GM19023 (cell line): ENCODE measurements around the gene ANO2.
"Not testable (repeated sequence)": the region's sequence is repeated elsewhere in the genome, so short reads cannot be mapped to it uniquely, and the experiment has no call there.

Experiments used
- ATAC-seq: cut with Tn5 transposase; IDR thresholded peaks from one replicate; pipeline ENCODE4 v1.9.1; 2021; ENCODE audit warnings: mild to moderate bottlenecking, moderate library complexity; ENCODE audit not compliant: unreplicated experiment

ANO2 gene

DNA sequence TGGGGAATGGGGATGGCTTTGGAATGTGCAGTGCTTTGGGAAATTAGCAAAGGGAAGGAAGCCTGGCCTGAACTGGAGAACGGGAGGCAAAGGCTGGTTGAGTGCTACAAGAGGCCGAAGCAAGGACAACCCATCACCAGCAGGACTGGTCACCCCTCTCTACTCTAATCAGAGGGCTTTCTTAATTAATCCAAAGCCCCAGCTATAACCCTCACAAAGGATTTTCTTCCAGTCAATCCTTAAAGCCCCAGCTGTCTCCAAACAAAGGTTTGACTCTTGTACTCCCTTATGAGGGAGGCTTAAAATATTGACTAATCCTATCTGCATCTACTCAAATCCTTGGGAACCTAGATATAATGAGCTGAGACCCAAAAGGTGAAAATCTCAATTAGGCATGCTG lies 256.8 kb downstream of the ANO2 start:
- ATAC-seq, result no peak

DNA sequence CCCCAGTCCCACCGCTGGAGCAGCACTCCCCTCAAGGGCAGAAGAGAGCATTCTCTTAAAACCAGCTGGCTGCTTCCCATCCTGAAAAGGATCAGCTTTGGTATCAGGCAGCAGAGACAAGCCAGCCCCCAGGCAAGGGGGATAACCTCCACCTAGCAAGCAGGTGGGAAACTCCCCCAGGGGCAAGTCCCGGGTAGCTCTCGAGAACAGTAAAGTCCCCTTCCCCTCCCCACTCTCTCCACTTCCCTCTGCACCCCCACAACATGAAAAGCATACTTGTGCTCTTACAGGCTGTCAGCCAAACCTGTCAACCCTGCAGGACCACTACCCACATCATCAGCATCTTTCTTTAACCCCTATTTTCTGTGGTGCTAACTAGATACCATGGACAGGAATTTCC lies 259.1 kb downstream of the ANO2 start:
- ATAC-seq, result no peak

DNA sequence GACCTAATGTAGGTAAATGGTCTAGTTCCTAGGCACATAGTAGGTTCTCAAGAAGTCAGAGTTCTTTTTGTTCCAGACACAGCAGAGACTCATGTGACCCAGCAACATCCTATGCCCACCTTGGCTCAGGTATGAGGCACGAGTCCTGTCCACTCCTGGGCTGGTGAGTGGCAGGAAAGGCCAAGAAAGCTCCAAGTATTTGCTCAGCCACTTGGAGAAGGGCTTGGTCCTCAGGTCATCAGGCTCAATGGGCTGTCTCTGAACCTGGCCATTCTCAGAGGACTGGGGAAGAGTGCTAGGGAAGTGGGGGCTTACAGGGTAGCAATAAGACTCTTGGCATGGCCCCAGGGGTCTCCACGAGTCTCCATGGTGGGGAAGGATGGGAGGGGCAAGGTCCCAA lies 260.1 kb downstream of the ANO2 start:
- ATAC-seq, result no peak

DNA sequence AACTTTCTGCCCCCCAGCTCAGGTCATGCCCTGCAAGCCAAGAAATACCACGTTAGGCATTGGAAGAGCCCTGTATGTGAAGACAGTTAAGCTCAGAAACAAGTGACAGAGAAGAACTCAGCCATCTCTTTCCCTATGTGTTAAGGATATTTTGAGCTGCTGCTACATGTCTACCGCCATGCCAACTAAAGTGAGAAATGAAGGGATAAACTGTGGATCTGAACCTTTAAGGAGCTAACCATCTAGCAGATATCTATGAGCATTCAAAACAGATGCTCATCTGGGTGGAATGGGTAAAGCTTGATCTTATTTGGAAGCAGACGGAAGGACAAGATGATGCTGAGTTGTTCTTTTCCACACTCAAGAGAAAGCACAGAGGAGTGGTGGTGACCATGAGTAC lies 262.5 kb downstream of the ANO2 start:
- no peak for ATAC-seq

DNA sequence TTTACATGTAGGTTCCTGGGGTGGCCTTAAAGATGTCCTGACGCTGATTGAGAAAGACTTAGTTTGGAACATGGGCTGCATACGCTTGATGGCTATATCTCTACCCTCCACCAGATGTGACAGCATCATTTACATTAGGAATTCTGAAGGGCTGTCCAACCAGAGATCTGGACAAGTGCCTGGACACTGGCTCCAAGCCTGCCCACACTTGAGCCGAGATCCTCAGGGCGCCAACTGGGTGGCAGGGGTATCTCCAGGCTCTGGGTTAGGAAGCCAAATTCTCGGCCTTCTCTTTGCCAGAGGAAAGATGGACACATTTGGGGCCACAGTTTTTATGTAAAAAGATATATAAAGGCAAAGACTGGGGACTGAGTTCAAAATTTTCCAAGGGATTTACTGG lies 266.9 kb downstream of the ANO2 start:
- no peak for ATAC-seq

DNA sequence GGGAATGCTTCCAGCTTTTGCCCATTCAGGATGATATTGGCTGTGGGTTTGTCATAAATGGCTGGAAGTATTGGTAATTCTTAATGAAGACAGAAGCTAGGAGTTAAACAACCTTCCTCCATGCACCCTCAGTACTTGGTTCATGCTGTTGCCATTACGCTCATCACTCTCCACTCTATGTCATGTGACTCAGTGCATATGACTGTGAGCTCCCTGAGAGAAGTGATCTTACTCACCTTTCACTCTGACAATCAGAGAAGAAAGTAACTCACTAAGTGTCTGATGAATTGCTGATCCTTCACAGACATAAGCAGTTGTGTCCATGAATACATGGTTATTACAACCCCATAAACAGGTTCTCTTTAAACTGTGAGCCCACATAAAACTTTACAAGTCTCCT lies 275.4 kb downstream of the ANO2 start:
- ATAC-seq, result not testable (repeated sequence)

DNA sequence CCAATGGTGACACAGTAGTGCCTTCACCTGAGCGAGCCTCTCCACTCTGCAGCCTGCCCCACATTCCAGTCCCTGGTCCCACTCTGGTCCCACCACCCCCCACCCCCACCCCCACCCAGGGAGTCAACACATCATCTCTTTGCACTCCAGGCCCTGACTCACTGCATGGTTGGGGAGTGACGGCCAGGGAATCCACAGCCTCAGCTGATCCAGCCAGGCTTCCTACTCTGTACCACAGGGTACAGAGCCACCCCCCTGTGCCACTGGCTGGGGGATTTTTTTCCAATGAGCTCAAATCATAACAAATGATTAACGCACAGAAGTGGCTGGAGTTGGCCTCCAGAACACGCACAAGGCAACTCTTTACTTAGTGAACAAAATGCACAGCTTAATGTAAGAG lies 279.4 kb downstream of the ANO2 start:
- ATAC-seq, result no peak

DNA sequence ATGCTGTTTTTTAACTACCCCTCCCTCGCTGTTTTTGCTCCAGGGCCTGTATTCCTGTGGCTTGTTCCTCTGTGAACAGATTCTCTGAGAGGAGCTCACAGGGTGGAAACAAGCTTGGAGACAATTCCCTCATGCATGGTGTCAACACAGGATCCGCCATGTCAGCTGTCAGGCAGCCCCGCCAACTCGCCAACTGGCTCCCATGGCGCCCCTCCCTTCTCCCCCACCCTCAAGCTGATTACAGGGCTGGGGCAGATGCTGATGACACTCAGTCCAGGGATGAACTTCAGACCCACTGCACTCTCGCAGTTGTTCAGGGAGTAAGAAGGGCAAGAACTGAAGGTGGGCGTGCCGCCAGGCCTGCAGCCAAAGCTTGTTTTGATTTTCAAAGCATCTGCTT lies 283.2 kb downstream of the ANO2 start:
- ATAC-seq, result no peak

DNA sequence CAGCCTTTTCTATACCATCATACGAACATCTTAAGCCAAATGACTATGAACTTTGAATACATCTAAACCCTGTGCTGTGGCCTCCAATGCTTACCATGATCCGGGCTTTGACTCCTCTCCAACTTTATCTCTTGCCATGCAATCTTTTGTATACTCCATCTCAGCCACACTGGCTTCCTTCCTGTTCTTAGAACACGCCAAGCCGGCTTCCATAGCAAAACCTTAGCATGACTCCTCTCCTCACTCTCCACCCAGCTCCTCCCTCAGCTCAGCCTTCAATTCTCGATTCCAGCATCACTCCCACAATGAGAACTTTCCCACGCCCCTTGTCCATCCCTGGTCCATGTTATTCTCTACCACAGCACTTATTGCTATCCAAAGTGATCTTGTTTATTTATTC lies 284.8 kb downstream of the ANO2 start:
- no peak for ATAC-seq

DNA sequence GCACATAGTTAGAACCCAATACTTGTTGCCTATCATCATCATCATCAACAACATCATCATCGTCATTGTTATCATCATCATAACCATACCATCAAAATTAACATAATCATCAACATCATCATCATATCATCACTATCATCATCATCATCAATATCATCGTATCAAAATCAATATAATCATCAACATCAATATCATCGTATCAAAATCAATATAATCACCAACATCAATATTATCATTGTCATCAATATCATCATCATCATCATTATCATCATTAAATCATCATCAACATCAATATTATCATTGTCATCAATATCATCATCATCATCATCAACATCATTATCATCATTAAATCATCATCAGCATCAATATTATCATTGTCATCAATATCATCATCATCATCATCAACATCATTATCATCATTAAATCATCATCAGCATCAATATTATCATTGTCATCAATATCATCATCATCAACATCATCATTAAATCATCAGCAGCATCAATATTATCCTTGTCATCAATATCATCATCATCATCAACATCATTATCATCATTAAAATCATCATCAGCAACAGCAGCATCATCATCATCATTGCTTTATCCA lies 286.6 kb downstream of the ANO2 start:
- ATAC-seq, result not testable (repeated sequence)

DNA sequence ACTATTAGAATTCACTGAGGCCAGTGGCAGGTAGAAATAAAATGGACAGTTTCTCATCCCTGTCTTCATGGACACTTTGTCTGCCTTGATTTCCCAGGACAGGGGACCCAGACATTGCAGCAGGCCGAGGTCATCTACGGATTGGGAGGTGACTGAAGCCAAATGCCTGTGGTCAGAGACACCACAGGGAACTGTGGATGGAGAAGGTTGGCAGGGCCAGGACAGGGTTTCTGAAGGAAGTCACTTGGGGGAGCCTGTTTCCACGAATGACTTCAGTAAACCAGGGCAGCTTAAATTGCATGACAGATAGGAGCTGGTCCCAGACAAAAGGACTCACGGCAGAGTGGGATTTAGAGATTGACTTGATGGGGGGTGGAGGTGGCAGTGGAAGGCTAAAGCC lies 288.2 kb downstream of the ANO2 start:
- ATAC-seq, result no peak

DNA sequence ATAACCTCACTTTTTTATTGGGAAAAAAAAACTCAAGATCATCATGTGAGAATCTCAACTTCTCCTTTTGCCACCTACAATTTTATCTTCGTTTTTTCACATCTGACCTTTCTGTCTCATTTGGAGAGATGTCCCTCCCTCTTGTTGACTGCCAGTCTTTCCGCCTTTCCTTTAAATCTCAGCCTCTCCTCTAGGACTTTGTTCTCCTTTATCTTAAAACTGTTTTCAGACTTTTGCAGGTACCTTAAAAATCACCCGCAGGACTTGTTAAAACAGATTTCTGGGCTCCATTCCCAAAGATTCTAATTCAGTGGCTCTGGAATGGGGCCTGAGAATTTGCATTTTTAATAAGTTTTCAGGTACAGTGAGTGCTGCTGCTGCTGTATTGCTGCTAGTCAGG lies 289.9 kb downstream of the ANO2 start:
- ATAC-seq, result no peak

DNA sequence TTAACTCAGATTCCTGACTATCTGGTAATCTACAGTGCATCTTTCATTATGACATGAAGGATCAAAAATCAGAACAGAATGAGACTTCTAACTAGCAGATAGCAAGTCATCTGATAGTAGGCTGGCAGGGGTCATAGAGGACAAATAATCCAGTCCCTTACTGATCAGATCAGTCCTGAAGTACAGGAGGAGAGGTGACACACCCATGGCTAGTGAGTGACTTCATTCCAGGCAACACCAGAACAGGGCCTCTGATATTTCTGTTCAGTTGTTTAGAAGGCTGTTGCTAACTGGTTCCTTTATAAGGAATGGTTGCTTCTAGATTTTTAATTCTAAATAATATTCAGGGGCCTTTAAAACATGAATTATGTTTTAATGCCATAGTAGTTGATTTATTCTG lies 291.0 kb downstream of the ANO2 start:
- no peak for ATAC-seq

DNA sequence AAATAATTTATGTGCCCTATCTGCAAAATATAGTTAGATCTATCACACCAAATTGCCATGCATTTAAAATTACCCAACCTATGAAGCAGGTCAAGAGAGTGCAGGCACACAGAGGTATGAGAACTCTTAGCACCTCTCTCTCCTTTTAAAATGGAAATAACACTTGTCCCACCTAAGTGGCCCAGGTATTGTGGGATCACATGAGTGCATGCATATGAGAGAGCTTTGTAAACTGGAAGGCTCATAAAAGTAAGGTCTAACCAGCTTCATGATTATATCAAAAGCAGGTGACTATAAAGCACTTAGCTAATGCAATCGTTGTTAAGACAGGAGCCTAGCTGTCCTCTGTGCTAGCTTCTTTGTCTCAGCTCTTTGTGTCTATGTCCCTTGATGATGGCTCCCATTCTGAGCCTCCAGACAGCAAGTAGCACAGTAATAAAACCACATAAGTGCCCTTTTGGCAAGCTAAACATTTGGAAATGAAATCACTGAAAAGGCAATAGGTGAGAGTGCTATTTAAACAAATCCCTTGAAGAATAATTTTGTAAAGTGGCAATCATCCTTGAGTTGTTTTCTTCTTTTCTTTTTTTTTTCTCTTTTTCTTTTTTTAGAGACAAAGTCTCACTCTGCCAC lies 294.1 kb downstream of the ANO2 start:
- ATAC-seq, result no peak

DNA sequence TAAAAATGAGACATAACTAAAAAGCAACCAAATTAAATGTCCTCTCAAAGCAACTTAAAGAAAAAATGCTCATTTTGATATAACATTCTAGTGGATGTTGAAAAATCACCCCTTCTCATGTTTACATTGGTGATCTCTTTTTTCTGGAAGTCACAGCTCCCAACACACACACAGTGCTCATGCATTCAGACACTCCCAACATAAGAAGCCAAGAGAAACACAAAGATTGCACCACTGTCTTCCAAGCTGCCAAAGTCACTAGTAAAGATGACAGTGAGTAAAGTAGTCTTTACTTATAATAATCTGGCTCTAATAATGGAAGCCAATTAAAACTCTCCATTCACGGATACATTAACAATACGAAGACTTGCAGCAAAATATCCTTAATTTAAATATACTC lies 294.8 kb downstream of the ANO2 start:
- no peak for ATAC-seq

DNA sequence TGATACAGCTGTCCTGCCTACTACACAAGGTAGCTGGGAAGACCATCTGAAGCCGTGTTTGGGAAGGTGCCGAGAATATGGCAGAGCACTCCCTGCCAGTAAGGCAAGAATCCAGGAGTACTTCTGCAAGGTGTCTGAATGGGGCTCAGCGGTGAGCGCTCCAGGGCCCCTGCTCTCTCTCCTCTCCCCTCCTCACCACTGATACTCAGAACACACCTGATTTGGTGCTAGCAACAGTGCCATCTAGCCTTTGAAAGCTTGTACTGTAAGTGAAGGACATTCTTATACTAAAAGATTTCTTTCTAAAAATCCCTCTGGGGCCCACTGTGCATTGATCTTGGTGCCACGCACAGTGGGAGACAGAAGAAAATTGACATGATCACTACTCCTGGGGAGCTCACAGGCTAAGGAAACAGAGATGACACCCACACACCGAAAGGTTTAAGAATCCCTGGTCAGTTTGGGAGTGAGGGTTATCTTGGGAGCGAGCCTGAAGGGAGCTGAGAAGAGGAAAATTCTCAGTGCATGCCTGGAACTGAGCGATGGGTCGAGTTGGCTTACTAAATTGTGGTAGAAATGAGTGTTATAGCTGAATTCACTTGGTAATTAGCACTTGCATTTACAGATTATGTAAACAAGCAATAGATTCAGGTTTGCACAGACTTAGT lies 296.2 kb downstream of the ANO2 start:
- no peak for ATAC-seq

DNA sequence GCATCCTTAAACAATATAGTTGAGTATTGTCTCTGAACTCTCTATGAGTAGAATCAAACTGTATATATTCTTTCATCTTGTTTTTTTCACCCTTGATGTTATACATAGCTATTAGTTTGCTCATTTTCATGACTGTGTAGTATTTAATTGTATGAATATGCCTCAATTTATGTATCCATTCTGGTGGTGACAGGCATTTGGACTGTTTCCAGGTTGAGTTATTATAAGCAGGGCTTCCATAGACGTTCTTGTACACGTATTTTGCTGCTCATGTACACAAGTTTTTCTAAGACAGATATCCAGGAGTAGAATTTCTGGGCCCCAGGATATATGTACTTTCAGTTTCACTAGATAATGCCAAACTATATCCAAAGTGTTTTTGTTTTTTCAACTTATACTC lies 301.8 kb downstream of the ANO2 start:
- ATAC-seq, result no peak

DNA sequence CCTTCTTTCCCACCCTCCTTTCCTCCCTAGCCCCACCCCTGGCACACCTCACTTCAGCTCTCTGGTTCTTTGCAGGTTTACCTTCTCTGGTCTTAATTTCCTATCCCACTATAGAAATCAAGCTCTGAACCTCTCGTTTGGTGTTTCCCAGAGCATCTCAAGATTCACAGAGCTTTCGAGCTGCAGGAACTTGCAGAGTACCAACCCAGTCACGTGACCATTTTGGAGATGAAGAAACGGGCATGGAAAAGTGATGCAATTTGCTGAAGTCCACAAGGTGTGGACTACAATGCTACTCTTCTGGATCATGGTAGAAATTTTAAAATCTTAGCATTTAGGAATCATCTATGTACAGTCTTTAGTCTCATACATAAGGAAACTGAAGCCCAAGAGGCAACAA lies 307.4 kb downstream of the ANO2 start:
- no peak for ATAC-seq

DNA sequence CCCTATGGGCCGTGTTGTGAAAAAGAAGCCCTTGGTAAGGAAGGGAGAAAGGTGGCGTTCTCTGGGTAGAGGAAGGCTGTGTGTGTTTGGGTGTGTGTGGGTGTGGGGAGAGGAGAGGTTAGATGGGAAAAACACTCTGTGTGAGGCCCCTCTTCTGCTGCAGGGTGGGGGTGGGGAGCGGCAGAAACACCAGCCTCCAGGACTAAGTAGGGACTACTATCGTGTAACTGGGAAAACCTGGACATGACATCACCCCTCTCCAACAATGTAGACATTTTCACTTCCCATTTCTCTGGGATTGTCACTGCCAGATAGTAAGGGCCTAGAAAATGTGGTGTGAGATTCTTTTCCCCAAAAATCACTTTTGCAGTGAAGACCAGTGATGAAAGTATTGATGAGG lies 308.2 kb downstream of the ANO2 start:
- ATAC-seq, result no peak

DNA sequence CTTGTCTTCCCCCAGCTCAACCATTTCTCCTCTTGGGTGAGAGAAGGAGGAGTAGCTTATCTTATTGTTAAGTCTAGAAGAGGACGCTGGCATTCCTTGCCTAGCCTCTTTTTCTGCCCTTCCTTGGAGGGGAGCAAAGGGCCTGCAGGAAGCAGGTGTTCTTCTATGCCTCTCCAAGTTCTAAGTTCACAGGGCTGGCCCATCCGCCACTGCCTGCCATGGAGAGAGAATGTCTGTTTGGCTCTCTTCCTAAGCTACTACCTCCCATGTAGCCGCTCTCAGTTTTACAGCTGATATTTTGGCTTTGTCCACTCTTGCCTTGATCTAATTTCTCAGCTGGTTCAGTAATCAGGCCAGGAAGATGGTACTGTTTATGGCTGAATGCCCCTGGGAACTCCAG lies 312.0 kb downstream of the ANO2 start:
- ATAC-seq, result no peak

DNA sequence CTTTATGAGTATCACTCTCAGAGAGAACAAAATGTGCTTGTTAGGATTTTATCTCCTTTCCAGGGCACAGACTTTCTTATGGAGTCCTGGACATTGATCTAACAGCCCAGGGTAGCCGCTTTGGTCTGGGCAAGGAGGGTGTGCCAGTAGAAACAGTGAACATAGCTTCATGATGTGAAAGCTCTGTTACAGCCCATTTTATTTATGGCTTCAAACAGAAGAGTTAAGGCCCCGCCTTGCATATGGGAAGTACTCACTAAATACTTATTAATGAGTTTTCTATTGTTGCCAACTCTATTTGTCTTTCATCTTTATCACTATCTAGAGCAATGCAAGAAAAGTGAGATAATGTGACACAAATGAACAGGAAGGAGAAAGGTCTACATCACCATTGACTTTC lies 312.6 kb downstream of the ANO2 start:
- ATAC-seq, result no peak

DNA sequence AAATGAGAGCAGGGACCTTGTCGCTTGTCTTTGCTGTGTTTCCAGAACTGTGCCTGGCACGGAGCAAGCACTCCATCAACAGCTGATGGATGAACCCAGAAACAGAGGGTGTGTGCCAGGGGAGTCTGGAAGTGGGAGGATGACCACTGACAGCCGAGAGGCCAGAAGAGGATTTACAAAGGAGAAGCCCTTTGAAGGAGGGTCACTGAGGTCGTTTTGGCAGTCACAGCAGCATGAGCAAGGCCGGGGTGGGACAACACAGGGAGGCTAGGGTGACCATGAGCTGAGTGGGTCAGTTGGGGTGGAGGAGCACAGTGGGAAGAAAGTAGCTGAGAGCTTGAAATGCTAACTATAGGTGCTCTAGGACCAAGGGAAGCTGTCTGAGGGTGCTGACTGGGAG lies 313.6 kb downstream of the ANO2 start:
- no peak for ATAC-seq

DNA sequence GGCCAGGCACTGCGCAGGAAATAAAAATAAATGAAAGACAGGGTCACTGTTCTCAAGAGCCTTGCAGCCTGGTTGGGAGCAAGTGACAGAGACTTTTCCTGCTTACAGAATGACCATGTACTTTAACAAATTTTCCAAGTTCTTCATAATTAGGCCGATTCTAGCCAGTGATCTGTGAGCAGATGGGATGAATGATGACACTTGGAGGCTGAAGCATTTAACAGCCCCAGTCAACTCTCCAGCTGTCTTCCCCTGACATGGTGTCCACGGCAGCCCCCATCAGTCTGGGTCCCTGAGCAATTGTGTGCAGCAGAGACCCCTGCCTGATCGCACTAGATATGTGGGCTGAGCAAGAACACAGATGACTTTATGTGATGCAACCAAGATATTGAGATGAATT lies 314.3 kb downstream of the ANO2 start:
- ATAC-seq, result no peak
